DND-41 (cell line): ENCODE measurements around the gene ZNF112.

Experiments used
- EZH2 ChIP-seq: IDR thresholded peaks from 3 replicates; pipeline ENCODE4 v1.6.1; 2012; ENCODE audit warnings: borderline replicate concordance, low read depth, mild to moderate bottlenecking, moderate library complexity, low read length, inconsistent platforms; ENCODE audit not compliant: severe bottlenecking
- TF ChIP-seq, protein P1 (sequence below): IDR thresholded peaks from 2 replicates; pipeline ENCODE4 v1.5.1; 2012; ENCODE audit warnings: borderline replicate concordance, low read length, moderate library complexity, mild to moderate bottlenecking; ENCODE audit not compliant: poor library complexity, severe bottlenecking; ENCODE audit errors: extremely low read depth

GRCh38 chr19:44280916-44281315 is 75.6 kb downstream of the ZNF112 start:
- TF ChIP-seq, protein P1, sequence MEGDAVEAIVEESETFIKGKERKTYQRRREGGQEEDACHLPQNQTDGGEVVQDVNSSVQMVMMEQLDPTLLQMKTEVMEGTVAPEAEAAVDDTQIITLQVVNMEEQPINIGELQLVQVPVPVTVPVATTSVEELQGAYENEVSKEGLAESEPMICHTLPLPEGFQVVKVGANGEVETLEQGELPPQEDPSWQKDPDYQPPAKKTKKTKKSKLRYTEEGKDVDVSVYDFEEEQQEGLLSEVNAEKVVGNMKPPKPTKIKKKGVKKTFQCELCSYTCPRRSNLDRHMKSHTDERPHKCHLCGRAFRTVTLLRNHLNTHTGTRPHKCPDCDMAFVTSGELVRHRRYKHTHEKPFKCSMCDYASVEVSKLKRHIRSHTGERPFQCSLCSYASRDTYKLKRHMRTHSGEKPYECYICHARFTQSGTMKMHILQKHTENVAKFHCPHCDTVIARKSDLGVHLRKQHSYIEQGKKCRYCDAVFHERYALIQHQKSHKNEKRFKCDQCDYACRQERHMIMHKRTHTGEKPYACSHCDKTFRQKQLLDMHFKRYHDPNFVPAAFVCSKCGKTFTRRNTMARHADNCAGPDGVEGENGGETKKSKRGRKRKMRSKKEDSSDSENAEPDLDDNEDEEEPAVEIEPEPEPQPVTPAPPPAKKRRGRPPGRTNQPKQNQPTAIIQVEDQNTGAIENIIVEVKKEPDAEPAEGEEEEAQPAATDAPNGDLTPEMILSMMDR, result no peak
- TF ChIP-seq EZH2, result no peak
